Hepatocyte (in vitro differentiated cells): ENCODE data around the gene ZDHHC7.

Source experiments
- EZH2 ChIP-seq: fragments of 200-600 bp; sonication (generic); IDR thresholded peaks from 2 replicates; pipeline ENCODE4 v1.6.1; 2016; ENCODE audit warnings: antibody characterized with exemption, mild to moderate bottlenecking, borderline replicate concordance
- EZH2phosphoT487 ChIP-seq: fragments of 200-600 bp; sonication (generic); IDR thresholded peaks from one replicate; pipeline ENCODE4 v1.6.1; 2018; ENCODE audit warnings: antibody characterized with exemption, mild to moderate bottlenecking, low read depth, moderate library complexity; ENCODE audit not compliant: unreplicated experiment, severe bottlenecking
- TF ChIP-seq, protein P1 (sequence below): fragments of 200-600 bp; sonication (generic); IDR thresholded peaks from 2 replicates; pipeline ENCODE4 v1.5.1; 2016; ENCODE audit warnings: antibody characterized with exemption, mild to moderate bottlenecking; ENCODE audit not compliant: poor library complexity

DNA sequence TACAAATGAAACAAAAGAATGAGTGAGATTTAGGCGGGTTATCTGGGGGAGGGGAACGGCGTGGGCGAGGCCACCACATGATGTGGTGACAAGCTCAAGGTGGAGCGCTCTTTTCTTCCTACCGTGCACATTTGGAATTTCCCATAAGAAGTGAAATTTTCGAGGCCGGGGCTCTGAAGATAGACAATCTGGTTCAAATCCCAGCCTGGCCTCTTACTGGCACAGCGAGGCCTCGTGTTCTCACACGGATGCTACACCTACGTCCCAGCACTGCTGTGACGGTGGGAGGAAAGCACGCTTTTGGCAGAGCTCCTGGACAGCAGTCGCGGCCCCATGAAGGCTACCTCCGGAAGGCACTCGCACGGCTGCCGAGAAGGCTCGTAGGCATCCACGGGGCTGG, 25.2 kb downstream of the ZDHHC7 start:
- TF ChIP-seq, protein P1, sequence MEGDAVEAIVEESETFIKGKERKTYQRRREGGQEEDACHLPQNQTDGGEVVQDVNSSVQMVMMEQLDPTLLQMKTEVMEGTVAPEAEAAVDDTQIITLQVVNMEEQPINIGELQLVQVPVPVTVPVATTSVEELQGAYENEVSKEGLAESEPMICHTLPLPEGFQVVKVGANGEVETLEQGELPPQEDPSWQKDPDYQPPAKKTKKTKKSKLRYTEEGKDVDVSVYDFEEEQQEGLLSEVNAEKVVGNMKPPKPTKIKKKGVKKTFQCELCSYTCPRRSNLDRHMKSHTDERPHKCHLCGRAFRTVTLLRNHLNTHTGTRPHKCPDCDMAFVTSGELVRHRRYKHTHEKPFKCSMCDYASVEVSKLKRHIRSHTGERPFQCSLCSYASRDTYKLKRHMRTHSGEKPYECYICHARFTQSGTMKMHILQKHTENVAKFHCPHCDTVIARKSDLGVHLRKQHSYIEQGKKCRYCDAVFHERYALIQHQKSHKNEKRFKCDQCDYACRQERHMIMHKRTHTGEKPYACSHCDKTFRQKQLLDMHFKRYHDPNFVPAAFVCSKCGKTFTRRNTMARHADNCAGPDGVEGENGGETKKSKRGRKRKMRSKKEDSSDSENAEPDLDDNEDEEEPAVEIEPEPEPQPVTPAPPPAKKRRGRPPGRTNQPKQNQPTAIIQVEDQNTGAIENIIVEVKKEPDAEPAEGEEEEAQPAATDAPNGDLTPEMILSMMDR = no peak
- no peak for TF ChIP-seq EZH2
- no peak for TF ChIP-seq EZH2phosphoT487
